GM21367 (cell line): ENCODE results near the gene CEP76.
"Not testable (repeated sequence)": the region's sequence is repeated elsewhere in the genome, so short reads cannot be mapped to it uniquely, and the experiment has no call there.

Source experiments
- ATAC-seq: cut with Tn5 transposase; IDR thresholded peaks from one replicate; pipeline ENCODE4 v1.9.1; 2021; ENCODE audit not compliant: unreplicated experiment

The CEP76 gene

DNA sequence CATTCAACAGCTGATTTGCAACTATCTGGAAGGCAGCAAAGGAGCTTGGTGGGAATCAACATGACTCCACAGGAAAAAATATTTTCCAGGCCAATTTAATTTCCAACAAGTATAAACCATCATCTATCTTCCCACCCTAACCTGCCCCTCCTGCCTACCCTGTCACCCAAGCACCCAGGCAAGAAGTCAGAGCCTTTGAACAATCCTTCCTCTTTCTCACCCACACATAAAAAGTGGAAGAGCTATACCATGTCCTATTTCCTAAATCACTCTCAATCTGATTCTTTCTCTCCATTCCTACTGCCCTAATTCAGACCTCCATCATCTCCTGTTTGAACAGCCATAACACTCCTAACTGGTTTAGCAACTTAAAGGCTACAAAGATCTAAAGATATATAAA, 57.3 kb downstream of the CEP76 start:
- no peak for ATAC-seq

GRCh38 chr18:12643756-12644155, 58.8 kb downstream of the CEP76 start:
- ATAC-seq, result not testable (repeated sequence)

DNA sequence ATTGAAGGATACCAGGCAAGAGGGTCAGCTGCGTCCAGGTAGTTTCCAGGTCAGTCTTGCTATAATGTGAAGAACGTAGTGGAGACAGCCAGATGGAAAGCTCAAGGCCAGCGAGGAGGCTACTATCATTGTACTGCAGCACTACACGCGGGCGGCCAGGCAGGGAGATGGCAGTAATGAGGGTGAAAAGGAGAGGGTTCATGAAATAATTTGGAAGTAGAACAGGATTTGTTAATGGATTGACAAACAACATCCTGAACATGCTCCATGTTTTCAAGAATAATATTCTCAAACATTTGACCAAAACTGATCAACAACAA, 61.7 kb downstream of the CEP76 start:
- ATAC-seq, result no peak

- ATAC-seq, result no peak
Measured at GRCh38 chr18:12639990-12640880, 62.3 kb downstream of the CEP76 start.

DNA sequence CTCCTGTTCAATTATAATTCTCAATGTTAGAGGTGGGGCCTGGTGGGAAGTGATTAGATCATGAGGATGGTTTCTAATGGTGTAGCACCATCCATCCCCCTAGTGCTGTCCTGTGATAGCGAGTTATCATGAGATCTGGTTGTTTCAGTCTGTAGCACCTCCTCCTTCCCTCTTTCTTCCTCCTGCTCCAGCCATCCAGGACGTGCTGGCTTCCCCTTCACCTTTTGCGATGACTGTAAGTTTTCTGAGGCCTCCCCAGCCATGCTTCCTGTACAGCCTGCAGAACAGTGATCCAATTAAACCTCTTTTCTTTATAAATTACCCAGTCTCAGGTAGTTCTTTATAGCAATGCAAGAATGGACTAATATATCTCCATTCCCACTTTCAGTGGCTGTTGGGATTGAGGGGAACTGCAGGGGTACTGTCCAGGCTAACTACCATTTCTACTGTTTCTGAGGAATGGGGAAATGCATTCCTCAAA, 63.8 kb downstream of the CEP76 start:
- ATAC-seq, result no peak

GRCh38 chr18:12637901-12638643, 64.5 kb downstream of the CEP76 start:
- no peak for ATAC-seq

DNA sequence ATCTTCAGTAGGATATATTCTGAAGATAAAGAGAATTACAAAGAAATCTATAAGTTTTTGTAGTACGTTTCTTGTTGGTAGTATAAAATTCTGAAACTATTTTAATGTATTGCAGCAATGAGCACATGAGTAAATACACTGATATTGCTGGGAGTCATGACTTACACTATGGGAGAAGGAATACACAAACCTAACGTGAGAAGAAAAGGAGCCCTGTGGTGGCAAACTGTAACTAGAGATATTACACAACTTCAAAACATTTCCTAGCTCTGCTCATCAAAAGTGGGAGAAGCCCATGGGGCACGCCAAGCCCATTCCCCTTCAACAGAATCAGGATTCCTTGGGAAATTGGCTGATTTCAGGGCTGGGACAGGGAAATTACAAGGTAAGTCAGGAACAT, 65.1 kb downstream of the CEP76 start:
- ATAC-seq, result no peak

- no peak for ATAC-seq
Measured at GRCh38 chr18:12631831-12632477, 70.6 kb downstream of the CEP76 start.

DNA sequence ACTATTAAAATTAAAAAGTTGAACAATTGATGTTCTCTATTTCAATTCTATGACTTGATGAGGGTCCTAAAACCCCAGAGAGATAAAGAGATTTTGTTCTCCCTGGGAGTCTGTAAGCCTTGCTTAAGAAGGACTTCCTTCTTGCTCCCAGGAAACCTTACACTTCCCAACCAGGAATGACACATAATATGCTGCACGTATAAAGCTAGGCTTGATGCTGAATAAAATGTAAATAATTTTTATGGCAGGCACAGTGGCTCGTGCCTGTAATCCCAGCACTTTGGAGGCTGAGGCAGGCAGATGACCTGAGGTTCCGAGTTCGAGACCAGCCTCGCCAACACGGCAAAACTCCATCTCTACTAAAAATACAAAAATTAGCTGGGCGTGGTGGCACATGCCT, 72.4 kb downstream of the CEP76 start:
- ATAC-seq, result no peak

DNA sequence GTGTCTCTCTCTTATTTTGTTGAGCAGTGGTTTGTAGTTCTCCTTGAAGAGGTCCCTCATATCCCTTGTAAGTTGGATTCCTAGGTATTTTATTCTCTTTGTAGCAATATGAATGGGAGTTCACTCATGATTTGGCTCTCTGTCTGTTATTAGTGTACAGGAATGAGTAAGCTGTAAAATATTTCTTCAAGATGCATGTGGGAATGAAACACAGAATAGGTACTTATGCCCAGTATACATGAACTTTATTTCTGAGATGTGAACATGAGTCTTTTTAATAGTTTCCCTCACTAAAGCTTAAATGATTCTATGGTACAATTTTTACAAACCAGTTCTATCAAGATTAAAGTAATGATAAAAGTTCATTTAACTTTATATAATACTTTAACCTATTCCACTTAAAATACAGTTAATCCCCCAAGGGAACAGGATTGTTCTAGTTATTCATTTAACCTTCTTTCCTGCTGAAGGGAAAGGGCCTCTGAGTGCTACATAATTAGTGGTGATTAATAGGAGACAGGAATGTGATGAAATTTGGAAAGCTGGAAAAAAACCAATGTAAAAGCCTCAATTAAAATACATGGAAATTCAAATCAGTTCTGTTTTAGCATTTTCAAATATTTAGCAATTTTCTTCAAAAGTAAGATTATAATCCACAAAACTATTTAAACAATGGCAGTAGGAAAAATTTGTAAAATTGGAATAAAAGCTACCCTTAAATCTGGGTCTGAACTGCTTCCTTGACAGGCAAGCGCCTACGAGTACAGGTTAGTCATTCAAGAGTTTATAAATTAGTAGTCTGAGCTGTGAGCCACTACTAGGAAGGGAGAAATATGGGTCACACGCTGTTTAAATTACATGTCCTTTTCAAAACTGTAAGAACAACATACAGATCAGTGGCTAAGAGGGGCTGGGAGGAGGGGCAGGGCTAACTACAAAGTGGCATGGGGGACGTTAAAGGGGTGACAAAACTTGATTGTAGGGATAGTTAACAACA, 73.5 kb downstream of the CEP76 start:
- ATAC-seq, result no peak

DNA sequence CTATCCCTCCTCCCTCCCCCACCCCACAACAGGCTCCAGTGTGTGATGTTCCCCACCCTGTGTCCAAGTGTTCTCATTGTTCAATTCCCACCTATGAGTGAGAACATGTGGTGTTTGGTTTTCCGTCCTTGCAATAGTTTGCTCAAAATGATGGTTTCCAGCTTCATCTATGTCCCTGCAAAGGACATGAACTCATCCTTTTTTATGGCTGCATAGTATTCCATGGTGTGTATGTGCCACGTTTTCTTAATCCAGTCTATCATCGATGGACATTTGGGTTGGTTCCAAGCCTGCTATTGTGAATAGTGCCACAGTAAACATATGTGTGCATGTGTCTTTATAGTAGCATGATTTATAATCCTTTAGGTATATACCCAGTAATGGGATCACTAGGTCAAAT, 75.3 kb downstream of the CEP76 start:
- ATAC-seq, result not testable (repeated sequence)

DNA sequence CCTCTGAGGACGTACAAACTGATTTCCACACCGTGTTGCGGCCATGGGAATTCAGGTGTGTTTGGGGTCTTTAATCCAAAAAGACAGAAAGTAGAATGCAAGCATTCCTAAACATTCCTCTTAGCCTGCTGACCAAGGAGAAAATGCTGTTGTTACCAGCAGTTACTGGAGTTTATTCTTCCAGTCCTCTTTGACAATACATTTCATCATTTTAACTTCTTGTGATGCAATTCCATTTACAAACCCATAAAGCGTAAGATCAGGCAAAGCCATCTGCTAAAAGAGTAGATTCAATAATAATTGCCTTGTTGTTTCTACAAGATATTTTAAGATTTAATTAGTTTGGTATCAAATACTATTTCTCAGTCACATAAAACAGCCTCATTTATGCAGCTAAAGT, 77.3 kb downstream of the CEP76 start:
- ATAC-seq, result no peak
